Testis (tissue), 3 donors: ENCODE results near the gene SLC25A29. TPM values are rescaled to one million over a fixed set of nuclear protein-coding genes. Genes with fewer than 3 reads are reported as not detected.

Experiments used
- DNase-seq: peaks from one replicate; pipeline ENCODE4 v3.0.0-alpha.2; 2019
- H3K27ac ChIP-seq, 2 donors: fragments of 200-600 bp; sonication (generic); one replicate each; pipeline ENCODE4 v1.5.1; 2019
- H3K27me3 ChIP-seq: fragments of 200-600 bp; sonication (generic); one replicate; pipeline ENCODE4 v1.5.1; 2019
- H3K36me3 ChIP-seq: fragments of 200-600 bp; sonication (generic); one replicate; pipeline ENCODE4 v1.5.1; 2017; ENCODE audit warnings: low read depth; ENCODE audit errors: missing control alignments
- H3K4me1 ChIP-seq: fragments of 200-600 bp; sonication (generic); one replicate; pipeline ENCODE4 v1.5.1; 2019
- H3K4me3 ChIP-seq, 2 donors: fragments of 200-600 bp; sonication (generic); one replicate each; pipeline ENCODE4 v1.5.1; 2017 to 2019
- H3K9me3 ChIP-seq: fragments of 200-600 bp; sonication (generic); one replicate; pipeline ENCODE4 v1.5.1; 2017
- CTCF ChIP-seq, 3 experiments: fragments of 450-650 bp in 2 of 3; fragments of 200-600 bp in 1 of 3; sonication (generic) in 1 of 3; IDR thresholded peaks; one replicate each; pipeline ENCODE4 v1.5.1; 2016 to 2019; ENCODE audit warnings: antibody characterized with exemption in 3 of 3, mild to moderate bottlenecking in 2 of 3, moderate library complexity in 1 of 3
- POLR2A ChIP-seq: fragments of 450-650 bp; IDR thresholded peaks from one replicate; pipeline ENCODE4 v1.6.1; 2017; ENCODE audit warnings: antibody characterized with exemption, mild to moderate bottlenecking, moderate library complexity
- WGBS, 2 donors: methylation state at CpG; one replicate each; pipeline ENCODE4 v1.1.5; 2018; 5-methylcytosine and 5-hydroxymethylcytosine counted together
- intact Hi-C: fragments of 100-400 bp; cut with DNase I; formaldehyde crosslinking; loops from one replicate; pipeline ENCODE4 v1.15.1; 2023; ENCODE audit warnings: low total_unique reads
- polyA plus RNA-seq: library from polyadenylated mRNA; stranded (reverse); fragments of 350-450 nt; fragmentation: Illumina TruSeq; extraction: RNeasy Lipid Tissue Mini Kit (QIAGEN cat#74804); gene quantifications from one replicate; pipeline ENCODE4 v1.2.3, GENCODE V29; 2014; ENCODE audit warnings: low read depth, low replicate concordance; ENCODE audit not compliant: insufficient read depth
- total RNA-seq, 2 donors: library from RNA; depleted of rRNA; stranded (reverse); fragments of >200 nt; gene quantifications; one replicate each; pipeline ENCODE4 v1.2.3, GENCODE V29; 2016

The SLC25A29 gene
- total and polyA plus RNA-seq, 3 donors from 2014 or later = 72.3 to 322 (median 185) TPM

DNA sequence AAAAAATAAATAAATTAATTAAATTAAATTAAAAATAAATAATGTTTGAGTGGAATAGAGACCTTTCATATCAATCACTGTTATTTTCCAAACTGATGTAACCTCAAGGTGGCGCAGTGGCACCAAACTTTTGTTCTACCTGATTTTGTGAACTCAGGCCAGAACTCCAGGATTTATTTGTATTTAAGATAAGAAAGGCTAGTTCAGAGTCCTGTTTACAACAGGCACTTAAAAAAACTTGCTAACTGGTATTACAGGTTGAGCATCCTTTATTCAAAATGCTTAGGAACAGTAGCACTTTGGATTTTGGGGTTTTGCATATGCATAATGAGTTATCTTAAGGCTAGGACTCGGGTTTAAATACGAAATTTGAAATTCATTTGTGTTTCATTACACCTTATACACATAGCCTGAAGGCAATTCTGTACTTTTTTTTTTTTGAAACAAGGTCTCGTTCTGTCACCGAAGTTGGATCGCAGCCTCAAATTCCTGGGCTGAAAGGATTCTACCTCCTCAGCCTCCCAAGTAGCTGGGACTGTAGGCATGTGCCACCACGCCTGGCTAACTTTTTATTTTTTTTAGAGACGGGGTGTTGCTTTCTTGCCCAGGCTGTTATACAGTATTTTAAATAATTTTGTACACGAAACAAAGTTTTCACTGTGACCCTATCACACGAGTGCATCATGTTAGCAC lies 34.9 kb downstream of the SLC25A29 start:
- no peaks in the 10 kb centered on the region for H3K27me3 ChIP-seq
- no peak for DNase-seq
- TF ChIP-seq CTCF (IDR thresholded peaks at IDR 0.05) = no peak
- TF ChIP-seq POLR2A = no peak
- H3K4me1 ChIP-seq = no peaks in the 10 kb centered on the region
- no peak overlapping the region for H3K27ac ChIP-seq
- H3K4me3 ChIP-seq = no peak overlapping the region
- 81 to 83% methylated on average over 10 of the region's 10 CpGs for WGBS, 2 donors
- intact Hi-C loops = no loop called here
- H3K36me3 ChIP-seq = no peaks in the 10 kb centered on the region
- H3K9me3 ChIP-seq = no peaks in the 10 kb centered on the region

GRCh38 chr14:100268591-100269207 lies 37.5 kb downstream of the SLC25A29 start:
- H3K27me3 ChIP-seq = no peaks in the 10 kb centered on the region
- no peaks in the 10 kb centered on the region for H3K36me3 ChIP-seq
- intact Hi-C loops = no loop called here
- H3K4me3 ChIP-seq = no peak overlapping the region
- TF ChIP-seq POLR2A (no peak), CTCF (IDR thresholded peaks at IDR 0.05) (no peak)
- no peak overlapping the region for H3K27ac ChIP-seq
- WGBS, 2 donors = 61 to 68% methylated on average over 7 of the region's 7 CpGs
- no peak for DNase-seq
- H3K9me3 ChIP-seq = no peaks in the 10 kb centered on the region
- peaks cover 8% of the 10 kb centered on the region for H3K4me1 ChIP-seq

GRCh38 chr14:100267990-100268389 lies 38.3 kb downstream of the SLC25A29 start:
- no peak for TF ChIP-seq POLR2A
- no peak for DNase-seq
- WGBS, 2 donors = 89 to 90% methylated on average over 7 of the region's 7 CpGs
- Histone ChIP-seq H3K27me3 (no peaks in the 10 kb centered on the region), H3K27ac (no peak overlapping the region), H3K4me3 (no peak overlapping the region), H3K36me3 (no peaks in the 10 kb centered on the region), H3K4me1 (peaks cover 8% of the 10 kb centered on the region), H3K9me3 (no peaks in the 10 kb centered on the region)
- intact Hi-C loops = no loop called here

- no peak for DNase-seq
- Histone ChIP-seq H3K27ac (no peak overlapping the region), H3K4me1 (peaks cover 11% of the 10 kb centered on the region)
Observed at GRCh38 chr14:100263141-100263540, 43.1 kb downstream of the SLC25A29 start.

DNA sequence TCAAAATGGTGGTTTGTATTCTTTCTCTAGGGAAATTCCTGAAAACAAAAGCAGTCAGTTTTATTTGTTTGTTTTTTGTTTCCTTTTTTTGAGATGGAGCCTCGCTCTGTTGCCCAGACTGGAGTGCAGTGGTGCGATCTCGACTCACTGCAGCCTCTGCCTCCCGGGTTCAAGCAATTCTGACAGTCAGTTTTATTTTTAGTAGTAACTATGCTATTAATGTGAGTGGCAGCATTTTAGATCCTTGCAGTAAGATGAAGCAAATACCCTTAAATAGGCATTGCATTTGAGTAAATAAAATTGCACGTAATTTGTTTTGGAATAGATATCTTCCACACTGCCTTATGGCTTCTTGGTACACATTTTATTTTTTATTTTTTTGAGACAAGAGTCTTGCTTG lies 43.7 kb downstream of the SLC25A29 start:
- 73 to 79% methylated on average over 5 of the region's 5 CpGs for WGBS, 2 donors
- no peak for DNase-seq
- TF ChIP-seq CTCF (IDR thresholded peaks at IDR 0.05) (no peak), POLR2A (no peak)
- Histone ChIP-seq H3K9me3 (no peaks in the 10 kb centered on the region), H3K36me3 (no peaks in the 10 kb centered on the region), H3K27me3 (no peaks in the 10 kb centered on the region), H3K27ac (no peak overlapping the region), H3K4me3 (no peak overlapping the region), H3K4me1 (peaks cover 11% of the 10 kb centered on the region)
- intact Hi-C loops = no loop called here

More at GRCh38 chr14:100263141-100263540, 43.1 kb downstream of the SLC25A29 start:
- intact Hi-C loops = no loop called here
- TF ChIP-seq POLR2A = no peak
- no peak for TF ChIP-seq CTCF (IDR thresholded peaks at IDR 0.05)
- H3K27me3 ChIP-seq = no peaks in the 10 kb centered on the region
- no peaks in the 10 kb centered on the region for H3K9me3 ChIP-seq
- WGBS, 2 donors = 66 to 79% methylated on average over 3 of the region's 3 CpGs
- H3K4me3 ChIP-seq = no peak overlapping the region
- H3K36me3 ChIP-seq = no peaks in the 10 kb centered on the region
